Gastrocnemius medialis (tissue), 4 donors: ENCODE data around the gene TEAD4. TPM values are rescaled to one million over a fixed set of nuclear protein-coding genes. Genes with fewer than 3 reads are reported as not detected.

ENCODE experiments used
- ATAC-seq, 2 donors: fragments of 150-250 bp; one replicate each; pipeline ENCODE4 v1.9.1; 2016
- DNase-seq, 2 donors: peaks; one replicate each; pipeline ENCODE4 v3.0.0-alpha.2; 2019
- H3K27ac ChIP-seq, 4 donors: fragments of 200-600 bp; sonication (generic); 1 replicate in 1 of 4; 2 replicates in 3 of 4; pipeline ENCODE4 v1.5.1; 2016 to 2018; ENCODE audit warnings: mild to moderate bottlenecking in 2 of 4, moderate library complexity in 1 of 4
- H3K27me3 ChIP-seq, 3 donors: fragments of 200-600 bp; sonication (generic) in 2 of 3; 1 replicate in 1 of 3; 2 replicates in 2 of 3; pipeline versions ENCODE4 v1.5.1 to v1.6.0; 2016 to 2019; ENCODE audit warnings: mild to moderate bottlenecking in 1 of 3, moderate library complexity in 1 of 3
- H3K36me3 ChIP-seq, 2 donors: fragments of 200-600 bp; sonication (generic) in 1 of 2; one replicate each; pipeline ENCODE4 v1.5.1; 2017 to 2018
- H3K4me1 ChIP-seq, 2 donors: fragments of 200-600 bp; sonication (generic) in 1 of 2; one replicate each; pipeline ENCODE4 v1.5.1; 2016 to 2017; ENCODE audit warnings: mild to moderate bottlenecking in 2 of 2
- H3K4me3 ChIP-seq, 4 donors: fragments of 200-600 bp; sonication (generic) in 3 of 4; 1 replicate in 1 of 4; 2 replicates in 3 of 4; pipeline ENCODE4 v1.5.1; 2016 to 2019; ENCODE audit warnings: mild to moderate bottlenecking in 2 of 4
- H3K9me3 ChIP-seq, 3 donors: fragments of 200-600 bp; sonication (generic) in 2 of 3; 1 replicate in 1 of 3; 2 replicates in 2 of 3; pipeline ENCODE4 v1.5.1; 2016 to 2019
- POLR2A ChIP-seq, 2 donors: fragments of 450-650 bp; IDR thresholded peaks; one replicate each; pipeline ENCODE4 v1.6.1; 2017; ENCODE audit warnings: antibody characterized with exemption in 2 of 2, mild to moderate bottlenecking in 2 of 2, moderate library complexity in 2 of 2
- in situ Hi-C, 4 donors: fragments of 200-750 bp; cut with MboI; loops; one replicate each; pipeline versions ENCODE4 v1.15.0 to v1.8.0; 2017; ENCODE audit warnings: low sequenced_read_pairs in 4 of 4
- intact Hi-C: fragments of 100-400 bp; cut with DNase I; formaldehyde crosslinking; loops from one replicate; pipeline ENCODE4 v1.15.1; 2023; ENCODE audit warnings: low total_unique reads
- total RNA-seq, 4 donors: library from RNA; depleted of rRNA; stranded (reverse); fragments of >200 nt; gene quantifications; one replicate each; pipeline versions ENCODE4 v1.1.0 to v1.2.3, GENCODE V29; 2016
- TF ChIP-seq, protein P1 (sequence below), 5 experiments: fragments of 450-650 bp in 3 of 5; fragments of 200-600 bp in 2 of 5; sonication (generic) in 2 of 5; IDR thresholded peaks in 4 of 5; conservative IDR thresholded peaks in 1 of 5; 1 replicate in 4 of 5; 2 replicates in 1 of 5; pipeline ENCODE4 v1.5.1; 2016 to 2019; ENCODE audit warnings: antibody characterized with exemption in 5 of 5, mild to moderate bottlenecking in 3 of 5, moderate library complexity in 3 of 5

TEAD4 gene
- total RNA-seq, 4 donors from 2014 or later: 91.1 to 201 (median 122) TPM

DNA sequence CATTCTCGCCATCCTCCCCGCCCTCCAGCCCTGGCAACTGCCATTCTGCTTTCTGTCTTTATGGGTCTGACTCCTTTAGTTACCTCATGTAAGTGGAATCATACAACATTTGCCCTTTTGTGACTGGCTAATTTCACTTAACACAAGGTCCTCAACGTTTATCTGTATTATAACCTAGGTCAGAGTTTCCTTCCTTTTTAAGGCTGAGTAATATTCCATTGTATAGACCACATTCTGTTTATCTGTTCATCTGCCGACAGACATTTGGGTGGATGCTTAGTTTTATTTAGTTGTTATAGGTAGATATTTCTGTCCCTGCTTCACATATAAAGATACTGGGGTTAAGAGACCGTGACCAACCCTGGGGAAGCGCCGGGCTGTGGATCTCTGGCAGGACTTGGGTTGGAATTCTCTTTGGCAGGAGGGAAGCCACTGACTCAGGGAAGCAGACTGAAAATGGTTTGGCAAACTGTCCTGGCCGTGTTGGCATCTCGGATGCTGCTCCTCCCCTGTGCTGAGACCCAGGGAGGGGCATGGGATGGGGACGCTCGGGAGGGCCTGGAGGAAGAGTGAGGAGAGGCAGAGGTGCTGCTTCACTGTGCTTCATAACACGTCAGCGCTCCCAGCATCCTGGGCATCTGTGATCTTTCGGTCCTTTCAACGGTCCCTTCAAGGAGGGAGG is 38.9 kb downstream of the TEAD4 start:
- in situ Hi-C loops (no loop called here), intact Hi-C loops (no loop called here)
- peaks cover 0 to 10% of the 10 kb centered on the region in 2 donors for H3K36me3 ChIP-seq
- H3K9me3 ChIP-seq: no peaks in the 10 kb centered on the region
- peak overlapping the region; percentile 95 to 99 (median 97) for H3K27ac ChIP-seq
- peaks cover 42 to 65% of the 10 kb centered on the region in 2 donors for H3K4me1 ChIP-seq
- peak in 1 of 2 donors; percentile 71 for DNase-seq
- ATAC-seq: peak; percentile 15 to 24
- no peaks in the 10 kb centered on the region for H3K27me3 ChIP-seq
- H3K4me3 ChIP-seq: peak overlapping the region in 2 of 4 donors; percentile 7 to 21
- TF ChIP-seq POLR2A (IDR thresholded peaks at IDR 0.05): no peak
- TF ChIP-seq, protein P1, sequence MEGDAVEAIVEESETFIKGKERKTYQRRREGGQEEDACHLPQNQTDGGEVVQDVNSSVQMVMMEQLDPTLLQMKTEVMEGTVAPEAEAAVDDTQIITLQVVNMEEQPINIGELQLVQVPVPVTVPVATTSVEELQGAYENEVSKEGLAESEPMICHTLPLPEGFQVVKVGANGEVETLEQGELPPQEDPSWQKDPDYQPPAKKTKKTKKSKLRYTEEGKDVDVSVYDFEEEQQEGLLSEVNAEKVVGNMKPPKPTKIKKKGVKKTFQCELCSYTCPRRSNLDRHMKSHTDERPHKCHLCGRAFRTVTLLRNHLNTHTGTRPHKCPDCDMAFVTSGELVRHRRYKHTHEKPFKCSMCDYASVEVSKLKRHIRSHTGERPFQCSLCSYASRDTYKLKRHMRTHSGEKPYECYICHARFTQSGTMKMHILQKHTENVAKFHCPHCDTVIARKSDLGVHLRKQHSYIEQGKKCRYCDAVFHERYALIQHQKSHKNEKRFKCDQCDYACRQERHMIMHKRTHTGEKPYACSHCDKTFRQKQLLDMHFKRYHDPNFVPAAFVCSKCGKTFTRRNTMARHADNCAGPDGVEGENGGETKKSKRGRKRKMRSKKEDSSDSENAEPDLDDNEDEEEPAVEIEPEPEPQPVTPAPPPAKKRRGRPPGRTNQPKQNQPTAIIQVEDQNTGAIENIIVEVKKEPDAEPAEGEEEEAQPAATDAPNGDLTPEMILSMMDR (IDR thresholded peaks at IDR 0.05 in 4 of 5, conservative IDR thresholded peaks at IDR 0.05 in 1 of 5): no peak

DNA sequence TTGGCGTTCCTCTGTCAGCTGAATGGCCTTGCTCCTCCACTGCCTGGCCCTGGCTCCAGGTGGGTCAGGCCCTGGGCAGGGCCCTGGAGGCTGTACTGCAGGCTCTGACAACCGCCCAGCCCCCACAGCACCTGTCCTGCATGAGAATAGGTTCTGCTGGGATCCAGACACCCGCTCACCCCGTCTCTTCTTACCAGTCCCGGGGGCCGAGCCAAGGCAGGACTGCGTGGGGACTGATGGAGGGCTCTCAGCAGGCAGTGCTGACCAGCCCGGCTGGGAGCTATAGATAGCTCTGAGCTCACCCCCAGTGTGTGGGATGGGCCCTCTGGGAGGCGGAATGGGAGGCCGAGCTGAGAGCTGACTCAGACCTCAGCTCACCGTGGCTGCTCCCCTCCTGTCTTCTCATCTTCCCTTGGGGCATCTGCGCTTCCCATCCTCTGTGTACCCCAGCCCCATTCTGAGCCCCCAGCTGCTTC is 39.6 kb downstream of the TEAD4 start:
- peak overlapping the region; percentile 21 to 46 (median 32) for H3K4me3 ChIP-seq
- in situ Hi-C loops: no loop called here

DNA sequence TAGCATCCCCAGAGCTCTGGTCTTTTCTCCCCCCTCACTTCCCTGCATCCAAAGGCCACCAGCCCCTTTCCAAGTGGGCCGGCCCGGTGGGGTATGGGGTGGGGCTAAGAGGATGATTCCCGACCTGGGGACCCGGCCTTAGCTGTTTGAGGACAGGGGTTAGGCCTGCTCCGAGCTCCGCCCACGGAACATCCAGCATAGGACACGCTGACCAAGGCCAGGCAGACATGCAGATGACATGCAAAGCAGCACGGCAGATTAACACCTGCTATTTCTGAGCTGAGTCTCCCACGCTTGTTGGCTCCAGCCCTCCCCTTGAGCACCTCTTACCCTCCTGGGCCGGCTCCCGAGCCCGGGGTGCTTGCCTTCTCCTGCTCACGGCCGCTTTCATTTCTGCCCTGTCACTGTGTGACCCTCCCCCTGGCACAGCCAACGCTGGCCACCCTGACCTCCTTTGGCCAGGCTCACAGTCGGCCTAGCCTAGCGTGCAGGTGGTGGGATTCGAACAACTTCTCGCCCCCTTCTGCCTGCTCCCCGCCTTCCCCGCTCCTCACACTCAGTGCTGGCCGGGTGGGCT is 40.2 kb downstream of the TEAD4 start:
- H3K4me3 ChIP-seq: peak overlapping the region; percentile 21 to 46 (median 32)
- intact Hi-C loops (loop anchor here (1.0 kb wide), 1 partner anchor 36 kb away; no protein-coding TSS in a partner anchor), in situ Hi-C loops (no loop called here)

More for the DNA sequence above, 39.6 kb downstream of the TEAD4 start:
- H3K9me3 ChIP-seq: no peaks in the 10 kb centered on the region
- H3K27ac ChIP-seq: peak overlapping the region; percentile 95 to 99 (median 97)
- intact Hi-C loops: loop anchor here (1.0 kb wide), 1 partner anchor 36 kb away; no protein-coding TSS in a partner anchor
- TF ChIP-seq, protein P1 (IDR thresholded peaks at IDR 0.05 in 4 of 5, conservative IDR thresholded peaks at IDR 0.05 in 1 of 5): no peak
- TF ChIP-seq POLR2A (IDR thresholded peaks at IDR 0.05): peak; percentile 58 to 70
- peak; percentile 65 to 76 for ATAC-seq
- peaks cover 0 to 10% of the 10 kb centered on the region in 2 donors for H3K36me3 ChIP-seq
- DNase-seq: peak; percentile 99 to 100
- peaks cover 49 to 68% of the 10 kb centered on the region in 2 donors for H3K4me1 ChIP-seq
- H3K27me3 ChIP-seq: no peaks in the 10 kb centered on the region

DNA sequence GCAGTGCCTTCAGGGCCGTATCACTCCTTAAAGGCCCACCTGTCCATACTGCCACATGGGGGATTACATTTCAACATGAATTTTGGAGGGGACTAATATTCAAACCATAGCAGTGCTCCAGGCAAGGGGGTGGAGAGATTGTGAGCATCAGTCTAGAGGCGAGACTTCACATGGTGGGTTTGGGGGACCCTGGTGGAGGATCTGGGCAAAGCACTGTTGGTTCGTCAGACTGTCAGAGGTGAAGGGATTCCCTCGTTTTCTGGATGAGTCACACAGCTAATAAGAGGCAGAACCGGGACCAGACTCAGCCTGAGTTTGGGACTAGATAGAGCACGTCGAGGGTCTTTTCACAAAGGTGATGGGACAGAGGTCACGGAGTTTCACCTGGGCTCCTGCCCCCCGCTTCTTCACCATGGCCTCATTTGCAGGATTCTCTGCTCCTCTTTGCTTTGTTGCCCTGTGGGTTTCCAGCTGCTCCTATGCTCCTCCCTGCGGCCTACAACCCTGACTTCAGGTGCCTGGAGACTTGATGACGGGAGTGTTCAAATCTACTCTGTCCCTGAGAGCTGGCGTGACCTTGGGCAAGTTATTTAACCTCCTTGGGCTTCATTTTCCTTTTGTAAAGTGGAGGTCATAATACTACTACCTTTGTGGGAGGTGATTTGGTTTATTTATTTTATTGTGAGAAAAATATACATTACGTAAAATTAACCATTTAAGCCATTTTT is 41.5 kb downstream of the TEAD4 start:
- DNase-seq: peak in 1 of 2 donors; percentile 54
- ATAC-seq: peak in 1 of 2 donors; percentile 5
- Histone ChIP-seq H3K27me3 (no peaks in the 10 kb centered on the region), H3K9me3 (no peaks in the 10 kb centered on the region), H3K4me3 (no peak overlapping the region), H3K27ac (peak overlapping the region; percentile 95 to 99 (median 97)), H3K4me1 (peaks cover 63 to 81% of the 10 kb centered on the region in 2 donors), H3K36me3 (peaks cover 0 to 4% of the 10 kb centered on the region in 2 donors)
- in situ Hi-C loops: no loop called here
- TF ChIP-seq POLR2A (IDR thresholded peaks at IDR 0.05): no peak
- TF ChIP-seq, protein P1 (IDR thresholded peaks at IDR 0.05 in 4 of 5, conservative IDR thresholded peaks at IDR 0.05 in 1 of 5): peak in 2 of 5 experiments; percentile 35 to 44
- intact Hi-C loops: loop anchor here (5.0 kb wide), 1 partner anchor 252 kb away; no protein-coding TSS in a partner anchor

More for the DNA sequence above, 40.2 kb downstream of the TEAD4 start:
- DNase-seq (peak; percentile 62 to 92), ATAC-seq (peak; percentile 43 to 45)
- TF ChIP-seq, protein P1 (IDR thresholded peaks at IDR 0.05 in 4 of 5, conservative IDR thresholded peaks at IDR 0.05 in 1 of 5): no peak
- peak in 1 of 2 donors; percentile 4 for TF ChIP-seq POLR2A (IDR thresholded peaks at IDR 0.05)
- H3K9me3 ChIP-seq: no peaks in the 10 kb centered on the region
- no peaks in the 10 kb centered on the region for H3K27me3 ChIP-seq
- peak overlapping the region; percentile 95 to 99 (median 97) for H3K27ac ChIP-seq
- peaks cover 0 to 10% of the 10 kb centered on the region in 2 donors for H3K36me3 ChIP-seq
- H3K4me1 ChIP-seq: peaks cover 55 to 73% of the 10 kb centered on the region in 2 donors
